Ishikawa (cell line): ENCODE results near the gene SPAG9.

Experiments
- CEBPB ChIP-seq: IDR thresholded peaks from 2 replicates; pipeline ENCODE4 v1.6.1; 2012
- CREB1 ChIP-seq: IDR thresholded peaks from 2 replicates; pipeline ENCODE4 v1.6.1; 2012; ENCODE audit warnings: low read depth
- EGR1 ChIP-seq: IDR thresholded peaks from 2 replicates; pipeline ENCODE4 v1.6.1; 2012
- EP300 ChIP-seq: IDR thresholded peaks from 2 replicates; pipeline ENCODE4 v1.6.1; 2012; ENCODE audit warnings: borderline replicate concordance
- FOXM1 ChIP-seq: IDR thresholded peaks from 2 replicates; pipeline ENCODE4 v1.6.1; 2012; ENCODE audit warnings: low read depth, borderline replicate concordance
- MAX ChIP-seq: IDR thresholded peaks from 2 replicates; pipeline ENCODE4 v1.6.1; 2012
- NFIC ChIP-seq: IDR thresholded peaks from 2 replicates; pipeline ENCODE4 v1.6.1; 2012
- RAD21 ChIP-seq: IDR thresholded peaks from 2 replicates; pipeline ENCODE4 v1.6.1; 2012; ENCODE audit warnings: low read depth
- TAF1 ChIP-seq: IDR thresholded peaks from 2 replicates; pipeline ENCODE4 v1.6.1; 2012; ENCODE audit warnings: low read depth, mild to moderate bottlenecking
- TCF12 ChIP-seq: IDR thresholded peaks from 2 replicates; pipeline ENCODE4 v1.6.1; 2012; ENCODE audit warnings: low read depth
- TEAD4 ChIP-seq: IDR thresholded peaks from 2 replicates; pipeline ENCODE4 v1.6.1; 2012
- USF1 ChIP-seq: IDR thresholded peaks from 2 replicates; pipeline ENCODE4 v1.6.1; 2012
- YY1 ChIP-seq: IDR thresholded peaks from 2 replicates; pipeline ENCODE4 v1.6.1; 2012; ENCODE audit warnings: low read depth
- ZBTB7A ChIP-seq: IDR thresholded peaks from 2 replicates; pipeline ENCODE4 v1.6.1; 2012; ENCODE audit warnings: low read depth
- TF ChIP-seq, protein P1 (sequence below): IDR thresholded peaks from 2 replicates; pipeline ENCODE4 v1.6.1; 2012; ENCODE audit warnings: low read depth, mild to moderate bottlenecking

Gene SPAG9

DNA sequence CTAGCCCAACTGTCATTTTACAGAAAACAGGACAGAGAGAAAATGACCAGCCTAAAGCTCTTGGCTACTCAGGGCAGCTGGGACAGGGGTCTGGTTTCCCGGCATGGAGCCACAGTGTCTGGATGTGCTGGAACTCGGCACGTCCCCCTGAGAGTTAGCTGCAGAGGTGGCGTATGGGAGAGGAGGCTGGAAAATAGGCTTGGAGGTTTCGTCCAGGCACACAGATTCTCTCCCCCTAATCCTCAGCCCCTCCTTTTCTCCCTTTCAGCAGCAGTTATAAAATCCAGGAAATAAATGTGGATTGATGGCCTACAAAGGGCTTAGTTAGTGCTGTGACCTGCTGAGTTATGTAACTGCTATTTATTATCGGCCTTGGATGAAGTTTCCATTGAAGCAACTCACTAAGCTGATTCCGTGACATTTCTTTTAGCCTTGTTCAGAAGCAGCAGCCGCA lies 165.0 kb downstream of the SPAG9 start:
- TF ChIP-seq TCF12 (no peak), CREB1 (no peak), EP300 (no peak), RAD21 (no peak), USF1 (no peak), FOXM1 (no peak)

DNA sequence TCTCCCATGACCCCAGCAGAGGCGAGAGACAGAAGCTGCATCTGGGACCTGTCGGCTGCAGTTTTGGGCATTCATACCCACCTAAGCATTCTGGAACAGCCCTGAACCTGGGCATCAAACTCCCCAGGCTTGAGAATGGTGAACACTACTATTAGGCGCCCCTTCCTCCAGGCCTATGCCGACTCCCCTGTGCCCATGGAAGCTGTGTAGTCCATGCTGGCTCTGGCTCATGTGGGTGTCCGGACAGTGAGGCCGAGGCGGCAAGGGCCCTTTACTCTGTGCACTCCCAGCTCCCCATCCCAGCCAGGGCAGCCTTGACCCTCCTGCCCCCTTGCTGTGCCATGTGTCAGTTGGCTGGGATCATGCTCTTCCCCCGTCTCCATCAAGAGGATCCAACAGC lies 165.5 kb downstream of the SPAG9 start:
- TF ChIP-seq ZBTB7A = no peak
- TF ChIP-seq YY1 = no peak
- TF ChIP-seq, protein P1, sequence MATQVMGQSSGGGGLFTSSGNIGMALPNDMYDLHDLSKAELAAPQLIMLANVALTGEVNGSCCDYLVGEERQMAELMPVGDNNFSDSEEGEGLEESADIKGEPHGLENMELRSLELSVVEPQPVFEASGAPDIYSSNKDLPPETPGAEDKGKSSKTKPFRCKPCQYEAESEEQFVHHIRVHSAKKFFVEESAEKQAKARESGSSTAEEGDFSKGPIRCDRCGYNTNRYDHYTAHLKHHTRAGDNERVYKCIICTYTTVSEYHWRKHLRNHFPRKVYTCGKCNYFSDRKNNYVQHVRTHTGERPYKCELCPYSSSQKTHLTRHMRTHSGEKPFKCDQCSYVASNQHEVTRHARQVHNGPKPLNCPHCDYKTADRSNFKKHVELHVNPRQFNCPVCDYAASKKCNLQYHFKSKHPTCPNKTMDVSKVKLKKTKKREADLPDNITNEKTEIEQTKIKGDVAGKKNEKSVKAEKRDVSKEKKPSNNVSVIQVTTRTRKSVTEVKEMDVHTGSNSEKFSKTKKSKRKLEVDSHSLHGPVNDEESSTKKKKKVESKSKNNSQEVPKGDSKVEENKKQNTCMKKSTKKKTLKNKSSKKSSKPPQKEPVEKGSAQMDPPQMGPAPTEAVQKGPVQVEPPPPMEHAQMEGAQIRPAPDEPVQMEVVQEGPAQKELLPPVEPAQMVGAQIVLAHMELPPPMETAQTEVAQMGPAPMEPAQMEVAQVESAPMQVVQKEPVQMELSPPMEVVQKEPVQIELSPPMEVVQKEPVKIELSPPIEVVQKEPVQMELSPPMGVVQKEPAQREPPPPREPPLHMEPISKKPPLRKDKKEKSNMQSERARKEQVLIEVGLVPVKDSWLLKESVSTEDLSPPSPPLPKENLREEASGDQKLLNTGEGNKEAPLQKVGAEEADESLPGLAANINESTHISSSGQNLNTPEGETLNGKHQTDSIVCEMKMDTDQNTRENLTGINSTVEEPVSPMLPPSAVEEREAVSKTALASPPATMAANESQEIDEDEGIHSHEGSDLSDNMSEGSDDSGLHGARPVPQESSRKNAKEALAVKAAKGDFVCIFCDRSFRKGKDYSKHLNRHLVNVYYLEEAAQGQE = no peak
- TF ChIP-seq TCF12 = no peak
- TF ChIP-seq TAF1 = no peak
- TF ChIP-seq NFIC = no peak

DNA sequence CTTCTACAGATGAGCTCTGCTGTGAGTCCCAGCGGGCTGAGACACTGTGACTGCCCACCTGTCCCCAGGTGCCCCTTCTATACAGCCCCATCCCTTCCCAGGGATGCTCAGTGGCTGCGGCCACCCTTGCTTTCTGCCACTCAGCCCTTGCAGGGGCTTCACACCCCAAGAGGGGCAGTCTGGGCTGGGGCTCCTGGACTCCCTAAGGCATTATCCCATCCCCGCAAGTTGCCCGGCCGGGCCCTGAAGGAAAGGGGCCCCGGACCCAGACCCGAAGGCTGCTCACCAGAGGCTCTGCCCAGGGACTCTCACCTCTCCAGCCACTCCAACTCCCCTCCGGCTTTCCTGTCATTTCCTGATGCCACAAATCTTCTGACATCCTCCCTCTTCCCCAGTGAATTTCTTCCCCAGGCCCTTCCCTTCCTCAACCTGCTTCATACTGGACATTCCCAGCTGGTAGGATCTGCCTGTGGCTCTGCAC lies 166.0 kb downstream of the SPAG9 start:
- no peak for TF ChIP-seq EP300
- no peak for TF ChIP-seq FOXM1
- TF ChIP-seq TCF12 = no peak
- TF ChIP-seq, protein P1 = no peak
- TF ChIP-seq ZBTB7A = no peak
- no peak for TF ChIP-seq RAD21
- no peak for TF ChIP-seq MAX
- no peak for TF ChIP-seq USF1
- no peak for TF ChIP-seq TAF1
- TF ChIP-seq EGR1 = no peak
- no peak for TF ChIP-seq TEAD4
- TF ChIP-seq CEBPB = no peak
- TF ChIP-seq CREB1 = no peak
- no peak for TF ChIP-seq YY1
- TF ChIP-seq NFIC = no peak

DNA sequence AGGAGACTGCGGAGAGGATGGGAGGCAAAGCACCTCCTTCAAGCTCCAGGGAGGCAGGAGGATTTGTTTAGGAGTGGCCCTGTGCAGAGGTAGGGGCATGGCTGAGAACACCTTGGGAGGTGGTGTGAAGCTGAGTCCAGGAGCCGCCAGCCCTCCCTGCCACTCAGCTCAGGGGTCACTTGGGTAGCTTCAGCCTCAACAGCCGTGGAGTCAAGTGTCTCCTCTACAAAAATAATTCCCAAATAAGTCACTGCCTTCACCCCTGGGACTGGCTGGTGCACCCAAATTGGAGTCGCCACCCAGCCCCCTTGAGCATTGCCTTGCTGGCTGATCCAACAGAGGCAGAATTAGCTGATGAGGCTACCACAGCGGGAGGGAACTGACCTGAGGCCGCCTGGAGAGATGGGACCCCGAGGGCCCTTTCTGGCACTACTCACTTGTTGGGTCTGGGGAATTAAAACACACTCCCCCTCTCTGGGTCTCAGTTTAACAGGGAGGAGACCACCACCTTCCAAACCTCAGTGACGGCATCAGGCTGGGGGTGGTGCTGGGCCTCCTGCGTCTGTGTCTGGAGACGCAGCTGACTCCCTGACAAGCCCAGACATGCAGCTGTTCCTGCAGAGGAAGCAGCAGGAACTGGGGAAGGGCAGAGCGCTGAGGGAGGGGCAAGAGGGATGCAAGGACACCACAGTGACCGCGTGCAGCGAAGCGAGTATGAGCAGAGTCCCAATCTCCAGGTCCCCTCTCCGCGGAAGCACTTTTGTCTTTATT lies 166.7 kb downstream of the SPAG9 start:
- TF ChIP-seq TEAD4 (no peak), YY1 (no peak), TCF12 (no peak), USF1 (no peak)

DNA sequence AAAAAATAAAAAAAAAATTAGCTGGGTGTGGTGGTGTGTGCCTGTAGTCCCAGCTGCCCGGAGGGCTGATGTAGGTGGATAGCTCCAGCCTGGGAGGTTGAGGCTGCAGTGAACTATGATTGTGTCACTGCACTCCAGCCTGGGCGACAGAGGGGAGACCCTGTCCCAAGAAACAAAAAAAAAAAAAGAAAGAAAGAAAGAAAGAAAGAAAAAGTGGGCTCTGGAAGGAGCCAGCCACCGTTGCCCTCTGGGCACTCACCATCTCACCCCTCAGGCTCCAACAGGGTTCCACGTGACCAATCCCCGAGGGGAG lies 167.2 kb downstream of the SPAG9 start:
- TF ChIP-seq CREB1 = no peak
- TF ChIP-seq USF1 = no peak
- TF ChIP-seq TEAD4 = no peak

DNA sequence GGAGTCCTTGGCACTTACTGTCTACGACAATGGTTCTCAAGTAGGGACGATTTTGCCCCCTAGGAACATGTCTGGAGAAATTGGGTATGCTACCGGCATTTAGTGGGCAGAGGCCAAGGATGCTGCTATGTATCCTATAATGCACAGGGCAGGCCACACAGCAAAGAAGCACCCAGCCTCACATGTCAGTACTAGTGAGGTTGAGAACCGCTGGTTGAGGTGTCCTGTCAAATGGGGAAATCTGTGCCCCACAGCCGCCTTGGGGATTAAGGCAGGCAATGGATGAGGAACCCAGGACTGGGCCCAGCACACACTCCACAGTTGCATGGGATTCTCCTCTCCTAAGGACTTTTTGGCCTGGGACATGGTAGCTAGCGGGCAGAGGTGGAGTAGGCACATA lies 167.8 kb downstream of the SPAG9 start:
- TF ChIP-seq TEAD4 (no peak), CREB1 (no peak), NFIC (no peak), TAF1 (no peak), RAD21 (no peak), CEBPB (no peak), USF1 (no peak), MAX (no peak), TCF12 (no peak), FOXM1 (no peak), EP300 (no peak), ZBTB7A (no peak)
- TF ChIP-seq, protein P1 = no peak
